Stimulated activated naive CD4-positive, alpha-beta T cell (primary cell): Measurements from ENCODE around the gene COCH.
"Not testable (repeated sequence)": the region's sequence is repeated elsewhere in the genome, so short reads cannot be mapped to it uniquely, and the experiment has no call there.

Experiments used
- DNase-seq, 6 experiments: peaks; one replicate each; lab custom pipeline; 2025; lab: John Stamatoyannopoulos, UW

COCH gene

GRCh38 chr14:30928462-30928861, 54.1 kb downstream of the COCH start:
- DNase-seq, result no peak

GRCh38 chr14:30933937-30934336, 59.6 kb downstream of the COCH start:
- DNase-seq, result not testable (repeated sequence)

- no peak for DNase-seq
Observed at GRCh38 chr14:30935445-30935844, 61.1 kb downstream of the COCH start.

- no peak for DNase-seq
Observed at GRCh38 chr14:30938617-30939016, 64.3 kb downstream of the COCH start.
